HG02884 (cell line): ENCODE measurements around the gene SLC38A8.

Experiments used
- ATAC-seq: cut with Tn5 transposase; IDR thresholded peaks from one replicate; pipeline ENCODE4 v1.9.1; 2021; ENCODE audit warnings: mild to moderate bottlenecking, moderate library complexity; ENCODE audit not compliant: unreplicated experiment

The SLC38A8 gene

DNA sequence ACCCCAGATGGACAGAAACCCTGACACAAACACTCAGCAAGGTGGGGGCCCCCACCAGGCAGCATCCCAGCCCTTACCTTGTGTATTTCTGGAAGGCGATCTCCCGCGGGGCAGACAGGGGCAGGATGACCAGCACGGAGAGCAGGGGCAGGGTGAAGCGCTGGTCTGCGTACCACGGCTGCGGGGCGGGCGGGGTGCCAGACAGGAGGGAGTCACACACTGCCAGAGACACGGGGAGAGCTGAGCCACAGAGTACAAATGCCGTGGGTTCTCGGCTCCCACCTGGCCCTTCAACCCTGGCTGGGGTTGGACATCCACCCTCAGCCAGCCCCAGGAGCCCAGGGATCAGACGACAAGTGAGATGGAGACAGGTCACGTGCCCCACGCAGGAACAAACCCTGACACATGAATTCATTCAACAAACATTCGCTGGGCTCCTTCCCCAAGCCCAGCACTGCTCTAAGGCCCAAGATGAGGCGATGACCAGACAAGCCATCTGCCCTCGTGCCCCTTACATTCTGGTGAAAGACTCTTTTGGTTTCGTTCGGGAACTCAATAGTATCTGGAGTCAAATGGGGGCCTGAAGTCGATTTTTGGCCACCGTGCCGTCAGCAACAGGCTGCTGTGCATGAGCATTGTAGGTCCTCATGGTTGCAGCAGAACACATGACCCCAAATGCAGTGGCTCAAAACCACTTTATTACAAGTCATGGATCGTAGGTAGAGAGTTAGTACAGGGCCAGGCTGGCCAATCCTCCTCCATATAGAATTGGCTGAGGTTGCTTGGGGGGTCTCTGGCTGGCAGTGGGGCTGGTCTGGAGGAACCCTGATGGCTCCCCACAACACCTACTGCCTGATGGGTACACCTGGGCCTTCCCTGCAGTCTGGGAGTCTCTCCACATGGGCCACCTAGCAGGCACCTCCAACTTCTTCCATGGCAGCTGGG, 9.1 kb downstream of the SLC38A8 start:
- ATAC-seq, result no peak

DNA sequence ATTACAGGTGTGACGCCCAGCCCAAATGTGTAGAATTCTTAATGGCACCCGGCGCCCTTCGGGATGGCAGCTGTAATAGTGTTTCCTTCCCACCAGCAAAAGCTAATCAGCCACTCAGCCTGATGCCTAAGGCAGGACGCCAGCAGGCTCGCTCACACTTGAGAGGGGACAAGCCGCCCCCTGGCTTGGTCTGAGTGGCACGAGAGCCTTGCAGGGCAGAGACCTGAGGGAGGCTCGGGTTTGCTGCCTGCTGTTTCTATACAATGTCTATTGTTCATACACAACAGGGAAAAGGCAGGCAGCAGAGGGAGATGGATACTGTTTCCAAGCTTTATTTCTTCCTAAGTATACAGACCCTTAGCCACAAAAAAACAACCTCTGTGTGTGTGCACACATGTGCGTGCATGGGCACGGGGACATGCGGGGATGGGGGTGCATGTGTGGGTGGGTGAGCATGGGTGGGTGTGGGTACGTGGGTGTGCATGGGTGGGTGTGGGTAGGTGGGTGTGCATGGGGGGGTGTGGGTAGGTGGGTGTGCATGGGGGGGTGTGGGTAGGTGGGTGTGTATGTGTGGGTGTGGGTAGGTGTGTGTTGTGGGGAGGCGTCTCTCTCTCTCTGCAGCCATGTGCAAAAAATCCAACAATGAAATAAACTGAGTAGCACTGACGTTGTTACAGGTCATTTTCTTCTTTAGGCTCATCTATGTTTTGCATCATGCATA, 10.0 kb downstream of the SLC38A8 start:
- ATAC-seq, result no peak

DNA sequence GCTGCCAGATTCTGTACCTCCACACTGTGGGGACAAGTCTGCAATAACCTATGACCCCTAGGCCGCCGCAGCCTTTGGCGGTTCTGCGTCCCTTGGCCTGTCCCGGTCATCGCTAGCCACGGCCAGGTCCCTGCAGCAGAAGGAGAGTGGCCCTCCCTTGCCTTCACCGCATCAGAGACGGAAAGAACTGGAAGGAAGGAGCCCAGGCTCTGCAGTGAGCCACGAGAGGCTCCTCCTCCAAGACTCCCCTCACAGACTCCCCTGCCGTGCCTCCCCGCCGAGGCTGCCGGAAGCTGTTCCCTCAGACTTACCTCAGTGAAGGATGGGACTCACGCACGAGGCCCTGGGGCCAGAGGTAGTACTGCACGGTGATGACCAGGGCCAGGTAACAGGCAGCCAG, 11.0 kb downstream of the SLC38A8 start:
- no peak for ATAC-seq

DNA sequence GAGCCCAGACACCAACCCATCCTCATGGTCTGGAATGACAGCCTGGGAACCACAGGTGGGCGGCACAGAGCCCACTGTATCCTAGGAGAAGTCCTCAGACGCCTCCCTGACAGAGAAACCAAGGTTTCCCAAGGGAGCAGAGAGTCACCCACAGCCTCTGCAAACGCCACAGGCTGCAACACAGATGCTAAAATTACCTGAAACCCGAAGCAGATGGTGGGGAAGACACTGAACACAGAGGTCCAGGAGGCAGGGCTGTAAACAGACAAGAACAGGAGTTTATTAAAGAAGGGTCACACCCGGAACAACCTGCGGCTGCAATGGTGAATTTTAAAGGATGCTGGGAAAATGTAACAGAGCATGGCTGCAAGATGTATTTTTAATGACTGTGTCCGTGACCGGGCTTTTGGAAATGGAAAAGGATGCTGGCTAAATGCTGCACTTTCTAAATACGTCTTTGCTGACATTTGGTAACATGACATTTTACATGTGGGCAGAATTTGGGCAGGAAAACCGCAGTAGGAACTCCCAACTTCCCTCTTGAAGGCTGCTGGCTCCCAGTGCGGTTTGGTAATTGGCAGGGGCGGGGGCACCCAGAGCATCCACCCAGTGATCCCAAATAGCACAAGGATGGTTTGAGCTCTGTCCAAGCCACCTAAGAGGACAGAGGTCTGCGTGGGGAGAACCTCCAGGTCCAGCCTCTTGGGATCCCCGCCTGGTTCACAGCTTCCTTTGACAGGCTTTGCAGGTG, 13.1 kb downstream of the SLC38A8 start:
- ATAC-seq, result no peak

DNA sequence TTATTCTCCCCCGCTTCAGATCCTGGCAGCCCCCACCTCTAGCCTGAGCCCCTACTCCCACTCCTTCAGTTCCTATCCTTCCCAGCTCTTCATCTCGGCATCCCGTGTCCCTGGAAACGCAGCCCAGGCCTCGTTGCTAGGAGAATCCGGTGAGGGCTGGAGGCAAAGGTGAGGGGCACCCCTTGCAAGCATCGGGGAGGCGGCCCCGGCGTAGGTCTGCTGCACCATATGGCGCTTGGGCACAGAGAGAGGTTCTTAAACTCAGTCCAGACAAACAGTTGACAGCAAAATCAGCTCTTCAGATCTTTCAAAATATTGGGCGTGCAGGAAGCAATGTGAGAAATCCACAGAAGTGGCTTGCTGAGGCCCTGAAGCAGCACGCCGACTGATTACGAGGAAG, 15.0 kb downstream of the SLC38A8 start:
- no peak for ATAC-seq

DNA sequence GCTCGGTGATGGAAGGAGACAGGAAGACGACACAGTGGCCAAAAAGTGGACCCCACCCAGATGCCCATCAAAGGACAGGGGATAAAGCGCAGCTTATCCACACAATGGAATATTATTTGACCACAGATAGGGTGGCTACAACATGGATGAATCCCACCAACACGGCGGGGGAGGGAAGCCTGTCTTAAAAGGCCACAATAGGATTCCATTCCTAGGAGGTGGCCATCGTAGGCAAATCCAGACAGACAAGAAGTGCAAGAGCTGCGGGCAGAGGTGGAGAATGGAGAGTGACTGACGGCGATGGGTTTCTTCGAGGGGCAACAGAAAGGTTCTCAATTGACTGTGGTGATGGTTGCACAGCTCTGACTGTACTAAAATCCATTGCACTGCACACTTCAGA, 16.0 kb downstream of the SLC38A8 start:
- ATAC-seq, result no peak

DNA sequence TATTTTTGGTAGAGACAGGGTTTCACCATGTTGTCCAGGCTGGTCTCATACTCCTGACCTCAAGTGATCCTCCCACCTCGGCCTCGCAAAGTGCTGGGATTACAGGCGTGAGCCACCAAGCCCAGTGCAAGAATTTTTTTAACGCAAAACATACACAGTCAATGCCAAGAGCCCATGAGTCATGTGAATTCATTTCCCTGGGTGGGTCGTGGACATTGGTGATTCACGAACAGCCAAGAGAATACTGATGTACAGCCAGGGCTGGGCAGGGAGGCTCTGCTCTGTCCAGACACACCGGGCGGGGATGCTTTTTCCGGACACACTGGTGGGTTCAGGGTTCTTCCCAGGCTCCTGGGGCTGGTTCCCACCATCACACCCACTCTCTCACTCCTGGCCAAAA, 17.7 kb downstream of the SLC38A8 start:
- ATAC-seq, result no peak

DNA sequence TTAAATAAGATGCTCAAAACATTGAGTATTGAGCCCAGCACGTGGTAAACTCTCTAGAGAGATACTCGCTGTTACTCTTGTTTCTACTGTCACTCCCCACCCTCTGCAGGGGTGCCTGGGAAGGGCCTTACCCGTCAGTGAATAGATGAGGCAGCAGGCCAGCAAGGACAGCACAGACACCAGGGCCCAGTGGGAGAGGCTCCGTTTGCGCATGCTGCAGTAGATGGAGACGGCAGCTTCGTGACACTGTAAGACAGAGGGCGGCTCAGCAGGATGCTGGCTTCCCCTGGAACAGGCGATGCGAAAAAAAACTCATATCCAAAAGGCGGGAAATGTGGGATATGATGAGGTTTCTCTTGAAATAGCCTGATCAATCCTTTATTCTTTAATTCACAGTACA, 20.0 kb downstream of the SLC38A8 start:
- no peak for ATAC-seq

DNA sequence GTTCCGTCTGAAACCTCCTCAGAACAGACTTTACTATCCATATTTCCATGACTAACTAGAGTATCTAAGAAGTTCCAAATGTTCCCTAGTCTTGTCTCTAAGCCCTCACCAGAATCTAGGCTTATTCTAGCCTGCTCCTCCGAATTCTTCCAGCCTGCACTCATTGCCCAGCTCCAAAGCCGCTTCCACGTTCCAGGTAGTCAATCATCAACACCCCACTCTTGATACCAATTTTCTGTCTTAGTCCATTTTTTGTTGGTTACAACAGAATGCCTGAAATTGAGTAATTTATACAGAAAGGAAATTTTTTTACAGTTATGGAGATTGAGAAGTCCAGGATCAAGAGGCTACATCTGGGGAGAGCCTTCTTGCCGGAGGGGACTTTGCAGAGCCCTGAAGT, 21.1 kb downstream of the SLC38A8 start:
- ATAC-seq, result no peak

DNA sequence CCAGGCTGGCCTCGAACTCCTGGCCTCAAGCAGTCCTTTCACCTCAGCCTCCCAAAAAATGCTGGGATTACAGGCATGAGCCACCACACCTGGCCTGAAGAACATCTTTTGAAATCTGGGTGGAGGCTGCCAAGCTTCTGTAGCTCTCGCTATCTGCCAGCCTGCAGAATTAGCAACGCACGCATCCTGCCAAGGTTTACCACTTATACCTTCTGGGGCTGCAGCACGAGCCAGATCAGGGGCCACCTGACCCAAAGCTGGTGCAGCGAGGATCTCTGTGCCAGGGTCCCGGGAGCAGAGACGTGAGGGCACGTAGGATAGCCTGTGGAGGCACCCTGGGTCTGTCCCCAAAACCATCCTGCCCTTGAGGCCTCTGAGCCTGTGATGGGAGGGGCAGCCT, 22.2 kb downstream of the SLC38A8 start:
- ATAC-seq, result no peak

DNA sequence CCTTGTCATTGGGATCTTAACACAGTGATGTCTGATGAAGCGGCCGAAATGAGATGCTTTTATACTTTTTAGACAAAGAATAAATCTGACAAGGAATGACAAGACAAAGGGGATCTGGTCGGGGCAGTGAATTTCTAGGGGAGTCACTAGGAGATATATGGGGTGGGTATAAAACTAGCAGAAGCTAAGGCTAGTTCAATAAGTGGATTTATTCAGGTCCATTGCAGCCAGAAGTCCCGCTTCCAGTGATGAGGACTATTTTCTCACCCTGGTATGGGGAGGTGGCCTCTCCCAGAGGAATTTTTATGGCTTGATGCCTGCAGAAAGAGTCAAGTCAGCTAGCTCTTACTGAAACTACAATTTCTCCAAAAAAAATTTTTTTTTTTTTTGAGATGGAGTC, 23.9 kb downstream of the SLC38A8 start:
- ATAC-seq, result no peak

DNA sequence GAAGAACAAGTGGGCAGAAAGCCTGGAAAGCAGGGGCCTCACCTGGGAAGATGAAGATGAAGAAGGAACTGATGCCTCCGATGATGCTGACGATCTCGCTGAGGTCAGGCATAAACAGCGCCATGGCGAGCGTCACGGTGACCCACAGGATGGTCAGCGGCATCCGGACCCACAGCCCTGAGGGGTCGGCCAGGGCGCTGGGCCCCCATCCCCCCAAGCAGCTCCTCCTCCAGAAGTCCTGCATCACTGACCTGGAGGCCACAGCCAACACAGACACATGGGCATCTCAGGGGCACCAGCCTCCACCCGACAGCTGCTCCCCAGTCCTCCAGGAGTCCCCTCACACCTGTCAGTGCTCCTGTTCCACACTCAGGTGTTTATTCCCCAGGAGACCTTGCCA, 26.1 kb downstream of the SLC38A8 start:
- no peak for ATAC-seq

DNA sequence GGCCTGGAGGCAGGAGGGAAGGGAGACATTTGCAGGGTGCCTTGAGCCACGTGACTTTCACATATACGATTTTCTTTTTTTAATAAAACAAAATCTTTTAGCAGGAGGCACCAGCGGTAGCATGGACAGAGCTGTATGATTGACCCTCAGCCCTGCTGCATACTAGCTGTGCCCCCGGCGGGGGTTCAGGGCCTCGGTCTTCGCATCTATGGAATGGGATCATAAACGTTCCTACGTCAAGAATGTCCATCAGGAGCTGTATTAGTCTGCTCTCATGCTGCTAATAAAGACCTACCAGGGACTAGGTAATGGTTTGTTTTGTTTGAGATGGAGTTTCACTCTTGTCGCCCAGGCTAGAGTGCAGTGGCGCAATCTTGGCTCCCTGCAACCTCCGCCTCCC, 27.2 kb downstream of the SLC38A8 start:
- no peak for ATAC-seq

DNA sequence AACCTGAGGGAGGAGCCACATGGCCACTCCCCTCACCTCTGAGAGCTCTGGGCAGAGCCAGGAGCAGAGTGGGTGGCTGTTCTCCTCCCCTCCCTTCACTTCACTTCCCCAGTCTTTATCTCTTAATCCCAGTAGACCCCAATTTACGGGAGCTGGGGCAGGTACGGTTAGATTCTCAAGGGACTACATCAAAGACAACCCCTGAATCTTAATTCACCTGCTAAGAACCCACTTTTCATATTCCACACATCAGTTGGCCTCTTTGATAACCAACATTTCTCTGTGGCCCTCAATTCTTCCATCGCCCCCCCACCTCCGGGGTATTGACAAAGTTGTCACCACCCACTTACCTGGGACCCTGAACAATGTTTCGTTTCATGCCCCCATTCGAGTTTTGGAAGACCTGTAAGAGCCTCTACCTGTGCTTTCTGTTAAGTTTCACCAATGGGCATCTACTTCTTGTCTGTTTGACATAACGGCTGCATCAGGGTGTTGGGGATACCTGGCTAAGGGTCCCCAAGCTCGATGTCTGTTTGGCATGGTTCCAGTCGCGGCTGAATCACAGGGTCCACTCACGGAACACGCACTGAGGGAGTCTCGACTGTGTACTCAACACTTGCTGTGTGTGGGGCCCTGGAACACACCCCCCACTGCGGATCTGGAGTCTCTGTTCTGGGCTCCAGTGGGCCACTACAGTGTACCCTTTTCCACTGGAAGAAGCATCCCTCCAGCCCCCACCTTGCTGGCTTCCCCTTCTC, 27.8 kb downstream of the SLC38A8 start:
- ATAC-seq, result no peak

DNA sequence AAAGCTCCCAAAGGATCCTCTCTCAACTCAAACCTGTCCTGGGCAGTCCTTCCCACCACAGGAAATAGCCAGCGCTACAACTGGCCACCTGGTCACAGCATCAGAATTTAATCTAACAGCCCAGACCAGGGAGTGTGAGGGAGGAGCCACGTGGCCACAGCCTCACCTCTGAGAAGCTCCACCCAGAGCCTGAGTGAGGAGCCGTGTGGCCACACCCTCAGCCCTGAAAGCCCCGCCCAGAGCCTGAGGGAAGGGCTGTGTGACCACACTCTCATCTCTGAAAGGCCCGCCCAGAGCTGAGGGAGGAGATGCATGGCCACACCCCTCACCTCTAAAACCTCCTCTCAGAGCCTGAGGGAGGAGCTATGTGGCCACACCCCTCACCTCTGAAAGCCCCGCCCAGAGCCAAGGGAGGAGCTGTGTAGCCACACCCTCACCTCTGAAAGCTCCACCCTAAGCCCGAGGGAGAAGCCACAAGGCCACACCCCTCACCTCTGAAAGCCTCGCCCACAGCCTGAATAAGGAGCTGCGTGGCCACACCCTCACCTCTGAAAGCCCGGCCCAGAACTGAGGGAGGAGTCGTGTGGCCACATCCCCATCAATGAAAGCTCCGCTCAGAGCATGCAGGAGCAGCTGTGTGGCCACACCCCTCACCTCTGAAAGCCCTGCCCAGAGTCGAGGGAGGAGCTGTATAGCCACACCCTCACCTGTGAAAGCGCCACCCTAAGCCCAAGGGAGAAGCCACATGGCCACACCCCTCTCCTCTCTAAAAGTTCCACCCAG, 28.6 kb downstream of the SLC38A8 start:
- no peak for ATAC-seq

DNA sequence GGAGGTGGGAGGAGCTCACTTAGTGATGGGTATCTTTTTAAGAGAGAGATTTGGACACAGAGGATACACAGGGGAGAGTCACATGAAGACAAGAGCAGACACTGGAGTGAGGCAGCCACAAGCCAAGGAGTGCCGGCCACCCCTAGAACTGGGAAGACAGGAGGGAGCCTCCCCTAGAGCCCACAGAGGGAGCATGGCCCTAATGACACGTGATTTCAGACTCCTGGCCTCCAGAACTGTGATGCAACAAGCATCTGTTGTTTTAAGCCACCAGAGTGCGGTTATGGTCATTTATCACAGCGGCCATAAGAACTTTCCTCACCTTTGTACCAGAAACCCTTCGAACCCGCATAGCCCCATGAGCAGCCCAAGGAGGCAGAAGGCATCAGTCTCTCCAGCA, 33.3 kb downstream of the SLC38A8 start:
- ATAC-seq, result no peak

DNA sequence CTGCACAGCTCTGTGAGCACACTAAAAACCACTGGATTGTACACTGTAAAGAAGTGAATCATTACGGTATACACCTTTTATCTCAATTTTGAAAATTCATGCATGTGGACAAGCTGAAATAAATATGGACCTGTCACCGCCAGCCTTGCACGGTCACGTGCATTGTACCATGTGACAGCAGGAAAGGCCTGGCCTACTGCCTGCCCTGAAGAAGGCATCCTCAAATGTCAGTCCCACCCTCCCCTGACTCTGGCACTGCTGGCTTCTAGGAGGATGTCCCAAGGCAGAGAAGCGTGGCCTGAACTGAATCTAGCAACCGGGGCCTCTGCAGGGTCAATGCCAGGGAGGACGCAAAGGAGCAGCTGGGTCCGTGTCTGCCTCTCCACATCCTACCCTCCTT, 34.6 kb downstream of the SLC38A8 start:
- no peak for ATAC-seq

DNA sequence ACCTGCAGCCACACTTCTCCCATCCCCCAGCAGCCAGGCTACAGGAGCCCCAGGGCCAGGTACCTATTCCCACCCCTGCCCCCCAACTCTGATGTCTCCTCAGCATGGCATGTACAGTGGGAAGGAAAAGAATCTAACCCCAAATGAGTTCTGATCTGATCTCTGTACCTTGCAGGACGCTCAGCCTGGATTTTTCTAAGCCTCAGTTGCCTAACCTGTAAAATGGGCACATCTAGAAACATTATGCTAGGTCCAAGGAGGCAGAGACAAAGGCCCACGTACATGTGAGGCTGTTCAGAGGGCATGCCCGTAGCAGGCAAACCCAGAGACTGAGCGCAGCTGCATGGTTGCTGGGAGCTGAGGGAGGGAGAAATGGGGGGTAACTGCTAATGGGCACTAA, 35.1 kb downstream of the SLC38A8 start:
- no peak for ATAC-seq

DNA sequence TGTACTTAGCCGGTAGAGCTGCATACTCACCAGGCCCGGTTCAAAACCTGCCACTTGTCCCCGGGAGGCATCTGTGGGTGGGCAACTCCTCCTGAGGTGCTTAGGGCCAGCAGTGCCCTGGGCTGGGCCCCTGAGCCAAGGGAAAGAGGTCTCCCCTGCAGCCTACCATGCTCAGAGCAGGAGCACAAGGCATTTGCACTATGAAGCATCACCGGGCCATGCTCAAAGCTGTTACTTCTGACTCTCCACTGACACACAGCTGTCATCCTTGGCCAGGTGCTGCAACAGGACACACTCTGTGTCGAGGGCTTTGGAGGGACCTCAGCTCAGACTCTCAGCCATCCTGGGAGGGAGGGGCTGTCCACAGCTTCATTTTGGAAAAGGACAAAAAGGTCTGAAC, 37.2 kb downstream of the SLC38A8 start:
- no peak for ATAC-seq

DNA sequence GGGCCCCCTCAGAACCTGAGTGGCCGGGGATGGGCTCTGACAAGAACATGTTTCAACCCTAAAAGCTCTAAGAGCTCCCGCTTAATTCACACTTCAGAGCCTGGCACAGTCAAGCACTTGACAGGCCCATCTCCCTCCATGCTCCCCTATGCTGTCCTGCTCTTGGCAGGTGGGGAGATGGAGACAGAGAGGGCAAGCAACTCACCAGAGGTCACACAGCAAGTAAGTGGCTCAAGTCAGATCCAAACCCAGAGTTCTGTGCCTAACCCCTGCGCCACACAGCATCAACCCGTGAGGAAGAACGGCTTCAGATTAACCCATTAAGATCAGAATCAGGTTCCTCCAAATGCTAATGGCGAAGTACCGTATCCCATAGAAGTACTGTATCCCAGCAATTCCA, 38.2 kb downstream of the SLC38A8 start:
- no peak for ATAC-seq
